GM23338 (cell line): ENCODE data around the gene ME3. TPM values are rescaled to one million over a fixed set of nuclear protein-coding genes. Genes with fewer than 3 reads are reported as not detected.

ENCODE experiments used
- ATAC-seq: fragments of 200-7000 bp; cut with Tn5 transposase; 3 replicates; pipeline ENCODE4 v1.9.1; 2020
- DNase-seq: peaks from one replicate; pipeline ENCODE4 v3.0.0-alpha.2; 2015; ENCODE audit warnings: low spot score
- H2AFZ ChIP-seq: fragments of 200-600 bp; sonication (generic); 2 replicates; pipeline ENCODE4 v1.8.0; 2016; ENCODE audit warnings: antibody characterized with exemption, mild to moderate bottlenecking, moderate library complexity
- H3F3A ChIP-seq: fragments of 200-600 bp; sonication (generic); replicated peaks from 2 replicates; pipeline ENCODE4 v1.8.0; 2017; ENCODE audit warnings: antibody characterized with exemption, mixed run types, low read depth
- H3K27ac ChIP-seq: fragments of 200-600 bp; sonication (generic); 2 replicates; pipeline ENCODE4 v1.6.1; 2016; ENCODE audit warnings: low read depth
- H3K27me3 ChIP-seq: fragments of 200-600 bp; sonication (generic); 2 replicates; pipeline ENCODE4 v1.8.0; 2016; ENCODE audit warnings: mild to moderate bottlenecking, mixed run types, moderate library complexity; ENCODE audit not compliant: insufficient read depth
- H3K36me3 ChIP-seq: fragments of 200-600 bp; sonication (generic); 2 replicates; pipeline ENCODE4 v1.8.0; 2016; ENCODE audit warnings: mild to moderate bottlenecking; ENCODE audit not compliant: insufficient read depth
- H3K4me1 ChIP-seq: fragments of 200-600 bp; sonication (generic); 2 replicates; pipeline ENCODE4 v1.8.0; 2016; ENCODE audit warnings: mild to moderate bottlenecking, moderate library complexity; ENCODE audit not compliant: insufficient read depth
- H3K4me2 ChIP-seq: fragments of 200-600 bp; sonication (generic); 2 replicates; pipeline ENCODE4 v1.7.1; 2017; ENCODE audit warnings: mixed run types
- H3K4me3 ChIP-seq: fragments of 200-600 bp; sonication (generic); 2 replicates; pipeline ENCODE4 v1.6.1; 2016; ENCODE audit warnings: mixed run types
- H3K79me2 ChIP-seq: fragments of 200-600 bp; sonication (generic); replicated peaks from 2 replicates; pipeline ENCODE4 v1.8.0; 2017; ENCODE audit warnings: mild to moderate bottlenecking; ENCODE audit not compliant: insufficient read depth
- H3K9me2 ChIP-seq: fragments of 200-600 bp; sonication (generic); 2 replicates; pipeline ENCODE4 v1.8.0; 2017; ENCODE audit not compliant: insufficient read depth
- H4K20me1 ChIP-seq: fragments of 200-600 bp; sonication (generic); replicated peaks from 2 replicates; pipeline ENCODE4 v1.8.0; 2017; ENCODE audit warnings: mild to moderate bottlenecking; ENCODE audit not compliant: insufficient read depth
- H3K27ac Mint-ChIP-seq: 2 replicates; pipeline ENCODE4 v1.8.0; 2020; ENCODE audit warnings: inconsistent platforms, mild to moderate bottlenecking, moderate library complexity, mixed read lengths
- H3K27me3 Mint-ChIP-seq: 3 replicates; pipeline ENCODE4 v1.8.0; 2022; ENCODE audit warnings: low read depth, mild to moderate bottlenecking, moderate library complexity, mixed read lengths, inconsistent platforms; ENCODE audit not compliant: insufficient read depth, poor library complexity
- H3K36me3 Mint-ChIP-seq: 3 replicates; pipeline ENCODE4 v1.8.0; 2021; ENCODE audit warnings: low read depth, mild to moderate bottlenecking, inconsistent platforms, moderate library complexity, mixed read lengths
- H3K4me1 Mint-ChIP-seq: 3 replicates; pipeline ENCODE4 v1.8.0; 2020; ENCODE audit warnings: mild to moderate bottlenecking, inconsistent platforms, mixed read lengths
- H3K4me3 Mint-ChIP-seq: 3 replicates; pipeline ENCODE4 v1.8.0; 2021; ENCODE audit warnings: moderate library complexity, mild to moderate bottlenecking, inconsistent platforms, mixed read lengths
- H3K9me3 Mint-ChIP-seq: 3 replicates; pipeline ENCODE4 v1.8.0; 2020; ENCODE audit warnings: moderate library complexity, mild to moderate bottlenecking, inconsistent platforms, mixed read lengths
- CREB1 ChIP-seq: fragments of 250-450 bp; sonication (Bioruptor Pico); IDR thresholded peaks from 2 replicates; pipeline ENCODE4 v1.5.0; 2020; ENCODE audit warnings: low read depth, mild to moderate bottlenecking, moderate library complexity
- CTCF ChIP-seq, 2 experiments: fragments of 200-600 bp in 1 of 2; sonication (generic) in 1 of 2; conservative IDR thresholded peaks; 2 replicates each; pipeline versions ENCODE4 v1.5.1 to v1.6.1; 2016 to 2017; ENCODE audit warnings: antibody characterized with exemption in 2 of 2, low read depth in 2 of 2, mild to moderate bottlenecking in 2 of 2, moderate library complexity in 1 of 2
- EZH2 ChIP-seq: fragments of 200-600 bp; sonication (generic); IDR thresholded peaks from one replicate; pipeline ENCODE4 v1.8.0; 2017; ENCODE audit warnings: antibody characterized with exemption, mild to moderate bottlenecking, low read depth; ENCODE audit not compliant: unreplicated experiment
- JUNB ChIP-seq: IDR thresholded peaks from one replicate; pipeline ENCODE4 v1.6.1; 2016; ENCODE audit warnings: antibody characterized with exemption; ENCODE audit not compliant: unreplicated experiment
- POLR2AphosphoS5 ChIP-seq: IDR thresholded peaks from 2 replicates; pipeline ENCODE4 v1.6.1; 2016; ENCODE audit warnings: antibody characterized with exemption, low read depth
- REST ChIP-seq: IDR thresholded peaks from one replicate; pipeline ENCODE4 v1.6.1; 2018; ENCODE audit warnings: antibody characterized with exemption; ENCODE audit not compliant: unreplicated experiment
- STAT1 ChIP-seq: IDR thresholded peaks from one replicate; pipeline ENCODE4 v1.6.1; 2016; ENCODE audit warnings: antibody characterized with exemption; ENCODE audit not compliant: unreplicated experiment
- ZNF114 ChIP-seq: fragments of 250-450 bp; sonication (Bioruptor Pico); IDR thresholded peaks from 2 replicates; pipeline ENCODE4 v1.5.0; 2020; ENCODE audit warnings: mild to moderate bottlenecking, moderate library complexity
- ZNF331 ChIP-seq: fragments of 250-450 bp; sonication (Bioruptor Pico); IDR thresholded peaks from 2 replicates; pipeline ENCODE4 v1.5.0; 2020; ENCODE audit warnings: low read depth, mild to moderate bottlenecking, moderate library complexity
- polyA plus RNA-seq: library from polyadenylated mRNA; unstranded; fragments of >200 nt; fragmentation: Nextera tagmentation; extraction: Ambion mirVana; gene quantifications from 2 replicates; pipeline ENCODE4 v1.2.1, GENCODE V29; 2016
- total RNA-seq: library from RNA; depleted of rRNA; stranded (reverse); fragments of >200 nt; shearing (Covaris generic); gene quantifications from 2 replicates; pipeline ENCODE4 v1.2.3, GENCODE V29; 2014

The ME3 gene
- total and polyA plus RNA-seq, 2 experiments from 2014 or later: 1.3 to 4.0 TPM

GRCh38 chr11:86693518-86693917 is 21.1 kb upstream of the ME3 start:
- no peaks in the 10 kb centered on the region for H3K36me3 Mint-ChIP-seq
- no peak overlapping the region for H3K27ac Mint-ChIP-seq

GRCh38 chr11:86692746-86693145 is 20.3 kb upstream of the ME3 start:
- Histone ChIP-seq H3K79me2 (no peaks in the 10 kb centered on the region), H3K9me2 (0 out of 2 replicates have a peak, but pooled peaks cover 4% of the 10 kb centered on the region), H3F3A (no peaks in the 10 kb centered on the region), H3K4me2 (no peak overlapping the region), H4K20me1 (no peaks in the 10 kb centered on the region), H3K4me3 (no peak overlapping the region), H3K27me3 (no peaks in the 10 kb centered on the region), H3K27ac (no peak overlapping the region), H3K4me1 (no peaks in the 10 kb centered on the region), H2AFZ (no peak overlapping the region), H3K36me3 (no peaks in the 10 kb centered on the region)
- no peak overlapping the region for H3K4me3 Mint-ChIP-seq
- ATAC-seq (no peak), DNase-seq (no peak)
- peaks cover 2% of the 10 kb centered on the region for H3K27me3 Mint-ChIP-seq
- H3K9me3 Mint-ChIP-seq: no peaks in the 10 kb centered on the region
- no peaks in the 10 kb centered on the region for H3K36me3 Mint-ChIP-seq
- no peaks in the 10 kb centered on the region for H3K4me1 Mint-ChIP-seq
- H3K27ac Mint-ChIP-seq: no peak overlapping the region
- TF ChIP-seq EZH2: no peak
- no peak for TF ChIP-seq POLR2AphosphoS5
- TF ChIP-seq STAT1: no peak
- no peak for TF ChIP-seq JUNB
- TF ChIP-seq ZNF114 (CRISPR knock-in tag): no peak
- TF ChIP-seq REST: no peak
- no peak for TF ChIP-seq CREB1 (CRISPR knock-in tag)

More at GRCh38 chr11:86693518-86693917, 21.1 kb upstream of the ME3 start:
- Histone ChIP-seq H3K9me2 (no peaks in the 10 kb centered on the region), H3K4me2 (no peak overlapping the region), H3K4me1 (no peaks in the 10 kb centered on the region), H3K27ac (no peak overlapping the region), H4K20me1 (no peaks in the 10 kb centered on the region), H3K79me2 (no peaks in the 10 kb centered on the region), H2AFZ (no peak overlapping the region), H3K27me3 (no peaks in the 10 kb centered on the region), H3K36me3 (no peaks in the 10 kb centered on the region), H3K4me3 (no peak overlapping the region), H3F3A (no peaks in the 10 kb centered on the region)
- Mint-ChIP-seq H3K27me3 (peaks cover under 1% of the 10 kb centered on the region), H3K9me3 (no peaks in the 10 kb centered on the region), H3K4me3 (no peak overlapping the region), H3K4me1 (no peaks in the 10 kb centered on the region)
- ATAC-seq (no peak), DNase-seq (no peak)
- TF ChIP-seq CTCF (conservative IDR thresholded peaks at IDR 0.05; ENCODE audit: low read depth in 2 of 2) (no peak), CREB1 (CRISPR knock-in tag) (no peak), ZNF331 (CRISPR knock-in tag) (no peak), STAT1 (no peak)
